ENCODE measurements around the gene NSUN2. TPM values are rescaled to one million over a fixed set of nuclear protein-coding genes. Genes with fewer than 3 reads are reported as not detected.

NSUN2 gene
- total RNA-seq, 1 experiment from 2014 or later, result 90.7 TPM

DNA sequence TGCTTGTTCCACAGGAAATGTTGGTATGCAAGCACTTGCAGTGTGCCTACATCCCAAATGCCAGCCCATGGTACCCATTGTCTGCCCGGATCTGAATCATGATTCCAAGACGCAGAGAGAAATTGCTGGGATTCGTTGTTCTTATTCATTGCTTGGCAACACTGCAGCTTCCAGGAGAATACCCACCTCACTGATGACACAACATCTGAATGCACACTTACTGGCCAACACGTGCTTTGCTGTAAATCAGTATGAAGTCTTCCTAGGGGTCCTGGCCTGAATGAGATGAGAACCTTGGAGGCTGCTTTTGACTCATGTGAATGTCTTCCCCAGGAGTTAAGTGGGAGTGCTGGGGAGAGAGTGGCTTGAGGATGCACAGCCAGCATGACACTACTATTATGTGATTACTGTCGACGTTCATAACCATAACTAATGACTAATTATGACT, 12.0 kb upstream of the NSUN2 start:
- Mint-ChIP-seq H3K27ac (ENCODE audit: unreplicated experiment) (no peak overlapping the region), H3K4me1 (ENCODE audit: low read depth, unreplicated experiment) (peaks cover 26% of the 10 kb centered on the region), H3K36me3 (ENCODE audit: insufficient read depth, unreplicated experiment) (no peaks in the 10 kb centered on the region), H3K9me3 (ENCODE audit: low read depth, unreplicated experiment) (peaks cover 4% of the 10 kb centered on the region), H3K27me3 (ENCODE audit: unreplicated experiment) (no peaks in the 10 kb centered on the region), H3K4me3 (ENCODE audit: low read depth, unreplicated experiment) (no peak overlapping the region)
- BruUV-seq (replicated peaks), result no TSS peak
- CTCF ChIA-PET, result no interaction called here
- DNase-seq, result no peak
- intact Hi-C loops (cut with micrococcal nuclease; ENCODE audit: unreplicated experiment), result no loop called here
- TF ChIP-seq, protein P1, sequence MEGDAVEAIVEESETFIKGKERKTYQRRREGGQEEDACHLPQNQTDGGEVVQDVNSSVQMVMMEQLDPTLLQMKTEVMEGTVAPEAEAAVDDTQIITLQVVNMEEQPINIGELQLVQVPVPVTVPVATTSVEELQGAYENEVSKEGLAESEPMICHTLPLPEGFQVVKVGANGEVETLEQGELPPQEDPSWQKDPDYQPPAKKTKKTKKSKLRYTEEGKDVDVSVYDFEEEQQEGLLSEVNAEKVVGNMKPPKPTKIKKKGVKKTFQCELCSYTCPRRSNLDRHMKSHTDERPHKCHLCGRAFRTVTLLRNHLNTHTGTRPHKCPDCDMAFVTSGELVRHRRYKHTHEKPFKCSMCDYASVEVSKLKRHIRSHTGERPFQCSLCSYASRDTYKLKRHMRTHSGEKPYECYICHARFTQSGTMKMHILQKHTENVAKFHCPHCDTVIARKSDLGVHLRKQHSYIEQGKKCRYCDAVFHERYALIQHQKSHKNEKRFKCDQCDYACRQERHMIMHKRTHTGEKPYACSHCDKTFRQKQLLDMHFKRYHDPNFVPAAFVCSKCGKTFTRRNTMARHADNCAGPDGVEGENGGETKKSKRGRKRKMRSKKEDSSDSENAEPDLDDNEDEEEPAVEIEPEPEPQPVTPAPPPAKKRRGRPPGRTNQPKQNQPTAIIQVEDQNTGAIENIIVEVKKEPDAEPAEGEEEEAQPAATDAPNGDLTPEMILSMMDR (IDR thresholded peaks at IDR 0.05; ENCODE audit: unreplicated experiment), result no peak

DNA sequence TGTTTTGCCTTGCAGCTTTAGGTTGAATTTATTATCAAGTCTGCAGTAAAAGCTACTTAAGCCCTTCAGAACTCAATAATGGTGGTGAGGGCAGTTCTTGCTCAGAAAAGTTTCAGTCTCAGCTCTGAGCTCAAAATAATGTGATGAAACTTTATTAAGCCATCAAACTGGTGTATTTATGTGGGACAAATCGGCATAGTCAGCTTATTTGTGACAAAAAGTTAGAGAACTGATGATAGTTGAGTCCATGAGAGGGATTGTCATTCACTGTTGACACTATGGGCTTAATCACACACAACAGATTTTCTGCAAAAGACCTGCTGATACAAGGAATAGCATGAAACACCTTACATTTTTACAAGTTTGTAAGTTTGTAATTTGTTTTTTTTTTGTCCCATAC, 9.8 kb upstream of the NSUN2 start:
- Mint-ChIP-seq H3K4me1 (ENCODE audit: low read depth, unreplicated experiment) (peaks cover 14% of the 10 kb centered on the region), H3K27me3 (ENCODE audit: unreplicated experiment) (no peaks in the 10 kb centered on the region), H3K36me3 (ENCODE audit: insufficient read depth, unreplicated experiment) (no peaks in the 10 kb centered on the region), H3K9me3 (ENCODE audit: low read depth, unreplicated experiment) (no peaks in the 10 kb centered on the region), H3K4me3 (ENCODE audit: low read depth, unreplicated experiment) (no peak overlapping the region), H3K27ac (ENCODE audit: unreplicated experiment) (no peak overlapping the region)
- intact Hi-C loops (cut with micrococcal nuclease; ENCODE audit: unreplicated experiment), result no loop called here
- CTCF ChIA-PET, result interaction anchor here (0.7 kb wide), 1 partner anchor 124 kb away, joined by 4 read pairs; no protein-coding TSS in a partner anchor
- DNase-seq, result no peak
- no TSS peak for BruUV-seq (replicated peaks)
- TF ChIP-seq, protein P1 (IDR thresholded peaks at IDR 0.05; ENCODE audit: unreplicated experiment), result no peak

DNA sequence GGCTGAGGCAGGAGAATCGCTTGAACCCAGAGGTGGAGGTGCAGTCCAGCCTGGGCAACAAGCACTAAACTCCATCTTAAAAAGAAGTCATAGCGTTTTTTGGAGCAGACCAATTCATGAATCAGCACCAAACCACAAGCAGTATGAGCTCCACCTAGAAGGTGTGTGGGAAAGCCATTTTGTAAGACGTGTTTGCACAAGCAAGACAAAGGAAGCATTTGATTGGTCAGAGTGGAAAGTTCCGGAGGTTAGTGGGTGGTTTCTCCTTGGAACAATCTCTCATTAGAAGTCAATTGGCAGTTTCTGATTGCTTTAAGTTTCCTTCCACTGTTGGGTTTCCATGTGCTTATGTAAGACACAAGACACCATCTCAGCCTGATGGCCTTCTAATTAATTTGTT, 5.4 kb upstream of the NSUN2 start:
- intact Hi-C loops (cut with micrococcal nuclease; ENCODE audit: unreplicated experiment), result no loop called here
- no TSS peak for BruUV-seq (replicated peaks)
- DNase-seq, result no peak
- Mint-ChIP-seq H3K27me3 (ENCODE audit: unreplicated experiment) (no peaks in the 10 kb centered on the region), H3K27ac (ENCODE audit: unreplicated experiment) (no peak overlapping the region), H3K4me1 (ENCODE audit: low read depth, unreplicated experiment) (peaks cover 19% of the 10 kb centered on the region), H3K36me3 (ENCODE audit: insufficient read depth, unreplicated experiment) (peaks cover 14% of the 10 kb centered on the region), H3K9me3 (ENCODE audit: low read depth, unreplicated experiment) (no peaks in the 10 kb centered on the region), H3K4me3 (ENCODE audit: low read depth, unreplicated experiment) (no peak overlapping the region)
- CTCF ChIA-PET, result no interaction called here
- TF ChIP-seq, protein P1 (IDR thresholded peaks at IDR 0.05; ENCODE audit: unreplicated experiment), result no peak

DNA sequence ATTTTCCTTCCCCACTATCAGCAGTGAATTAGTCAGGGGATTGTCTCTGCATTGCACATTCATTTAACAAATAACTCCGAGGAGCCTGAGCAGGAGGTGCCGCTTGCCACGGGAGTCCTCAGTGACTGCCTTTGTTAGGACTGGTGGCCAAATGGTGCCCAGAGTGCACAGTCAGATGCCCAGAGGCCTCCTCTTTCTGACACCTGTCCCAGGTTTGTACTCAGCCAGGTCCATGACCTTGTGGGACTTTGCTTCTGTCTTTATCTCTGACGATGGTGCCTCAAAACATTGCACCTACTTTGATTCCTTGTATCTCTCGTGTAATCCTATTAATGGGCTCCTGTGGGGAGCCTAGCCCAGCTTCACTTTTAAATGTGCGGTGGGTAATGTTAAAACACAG, 4.7 kb upstream of the NSUN2 start:
- intact Hi-C loops (cut with micrococcal nuclease; ENCODE audit: unreplicated experiment), result no loop called here
- H3K9me3 Mint-ChIP-seq (ENCODE audit: low read depth, unreplicated experiment), result no peaks in the 10 kb centered on the region
- H3K4me3 Mint-ChIP-seq (ENCODE audit: low read depth, unreplicated experiment), result no peak overlapping the region
- CTCF ChIA-PET, result no interaction called here
- no peak overlapping the region for H3K27ac Mint-ChIP-seq (ENCODE audit: unreplicated experiment)
- no TSS peak for BruUV-seq (replicated peaks)
- no peaks in the 10 kb centered on the region for H3K27me3 Mint-ChIP-seq (ENCODE audit: unreplicated experiment)
- DNase-seq, result no peak
- H3K36me3 Mint-ChIP-seq (ENCODE audit: insufficient read depth, unreplicated experiment), result peaks cover 20% of the 10 kb centered on the region
- peaks cover 19% of the 10 kb centered on the region for H3K4me1 Mint-ChIP-seq (ENCODE audit: low read depth, unreplicated experiment)
- TF ChIP-seq, protein P1 (IDR thresholded peaks at IDR 0.05; ENCODE audit: unreplicated experiment), result no peak
